A673 (cell line): ENCODE results near the gene LRRC4C.

Experiments used
- EZH2 ChIP-seq: fragments of 200-600 bp; sonication (generic); IDR thresholded peaks from 2 replicates; pipeline ENCODE4 v1.6.1; 2017; ENCODE audit warnings: borderline replicate concordance, low read depth, mild to moderate bottlenecking, mixed read lengths, antibody characterized with exemption, low read length; ENCODE audit not compliant: poor library complexity, severe bottlenecking
- TF ChIP-seq, protein P1 (sequence below): fragments of 300-800, 200-600 bp; sonication (generic); conservative IDR thresholded peaks from 2 replicates; pipeline ENCODE4 v1.5.1; 2017; ENCODE audit warnings: low read depth, mild to moderate bottlenecking, antibody characterized with exemption, low read length, moderate library complexity, mixed read lengths

DNA sequence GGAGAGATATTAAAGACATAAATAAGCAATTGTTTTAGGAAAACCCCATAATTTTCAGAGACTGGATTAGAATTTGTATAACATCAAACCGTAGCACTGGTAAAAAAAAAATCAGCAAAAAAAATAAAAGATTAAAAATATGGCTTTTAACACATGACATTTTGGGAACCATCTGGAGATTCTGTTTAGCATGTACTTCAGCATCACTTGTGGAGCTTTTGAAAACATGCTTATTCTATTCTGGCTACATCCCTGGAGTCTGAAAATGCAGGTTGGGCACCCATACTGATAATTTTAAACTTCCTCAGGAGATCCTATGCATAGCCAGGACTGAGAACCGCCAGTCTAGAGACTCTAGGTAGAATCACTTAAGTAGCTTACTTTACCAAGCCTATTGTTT lies 1190.9 kb downstream of the LRRC4C start:
- TF ChIP-seq, protein P1, sequence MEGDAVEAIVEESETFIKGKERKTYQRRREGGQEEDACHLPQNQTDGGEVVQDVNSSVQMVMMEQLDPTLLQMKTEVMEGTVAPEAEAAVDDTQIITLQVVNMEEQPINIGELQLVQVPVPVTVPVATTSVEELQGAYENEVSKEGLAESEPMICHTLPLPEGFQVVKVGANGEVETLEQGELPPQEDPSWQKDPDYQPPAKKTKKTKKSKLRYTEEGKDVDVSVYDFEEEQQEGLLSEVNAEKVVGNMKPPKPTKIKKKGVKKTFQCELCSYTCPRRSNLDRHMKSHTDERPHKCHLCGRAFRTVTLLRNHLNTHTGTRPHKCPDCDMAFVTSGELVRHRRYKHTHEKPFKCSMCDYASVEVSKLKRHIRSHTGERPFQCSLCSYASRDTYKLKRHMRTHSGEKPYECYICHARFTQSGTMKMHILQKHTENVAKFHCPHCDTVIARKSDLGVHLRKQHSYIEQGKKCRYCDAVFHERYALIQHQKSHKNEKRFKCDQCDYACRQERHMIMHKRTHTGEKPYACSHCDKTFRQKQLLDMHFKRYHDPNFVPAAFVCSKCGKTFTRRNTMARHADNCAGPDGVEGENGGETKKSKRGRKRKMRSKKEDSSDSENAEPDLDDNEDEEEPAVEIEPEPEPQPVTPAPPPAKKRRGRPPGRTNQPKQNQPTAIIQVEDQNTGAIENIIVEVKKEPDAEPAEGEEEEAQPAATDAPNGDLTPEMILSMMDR = no peak
- no peak for TF ChIP-seq EZH2
